Activated CD4-positive, CD25-positive, alpha-beta regulatory T cell treated with anti-CD3 and anti-CD28 coated beads, Interleukin-2, amount 50 U/mL, for 24 hours (primary cell): ENCODE results near the gene LRRC26.
A peak's percentile ranks its signal among the peaks of the same experiment; 100 is the strongest.
"Not testable (repeated sequence)": the region's sequence is repeated elsewhere in the genome, so short reads cannot be mapped to it uniquely, and the experiment has no call there.

Source experiments
- ATAC-seq, 2 donors: fragments of 150-1000 bp; cut with Tn5 transposase; one replicate each; pipeline ENCODE4 v1.10.0; 2021; ENCODE audit warnings: mild to moderate bottlenecking in 1 of 2, moderate library complexity in 1 of 2

Gene LRRC26

DNA sequence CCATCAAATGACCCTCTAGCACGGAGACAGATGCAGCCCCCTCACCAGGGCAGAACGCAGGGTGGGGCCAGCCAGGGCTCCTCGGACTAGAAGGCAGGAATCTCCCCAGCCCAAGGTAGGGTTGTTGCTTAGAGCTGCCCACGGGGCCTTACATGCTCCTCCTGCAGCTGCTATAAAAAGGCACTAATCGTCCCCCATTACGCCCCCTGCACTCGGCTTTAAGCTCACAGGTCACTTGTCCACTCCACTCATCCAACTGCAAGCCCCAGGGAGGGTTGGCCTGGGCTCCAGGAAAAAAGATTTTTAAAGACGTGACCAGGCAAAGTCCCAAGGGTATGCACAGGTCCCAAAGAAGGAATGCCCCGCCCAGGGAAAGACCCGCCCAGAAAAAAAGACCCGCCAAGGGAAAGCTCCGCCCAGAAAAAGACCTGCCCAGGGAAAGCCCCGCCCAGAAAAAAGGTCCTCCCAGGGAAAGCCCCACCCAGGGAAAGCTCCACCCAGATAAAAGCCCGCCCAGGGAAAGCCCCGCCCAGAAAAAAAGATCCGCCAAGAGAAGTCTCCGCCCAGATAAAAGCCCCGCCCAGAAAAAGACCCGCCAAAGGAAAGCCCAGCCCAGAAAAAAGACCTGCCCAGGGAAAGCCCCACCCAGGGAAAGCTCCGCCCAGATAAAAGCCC is 19.8 kb downstream of the LRRC26 start:
- no peak for ATAC-seq

DNA sequence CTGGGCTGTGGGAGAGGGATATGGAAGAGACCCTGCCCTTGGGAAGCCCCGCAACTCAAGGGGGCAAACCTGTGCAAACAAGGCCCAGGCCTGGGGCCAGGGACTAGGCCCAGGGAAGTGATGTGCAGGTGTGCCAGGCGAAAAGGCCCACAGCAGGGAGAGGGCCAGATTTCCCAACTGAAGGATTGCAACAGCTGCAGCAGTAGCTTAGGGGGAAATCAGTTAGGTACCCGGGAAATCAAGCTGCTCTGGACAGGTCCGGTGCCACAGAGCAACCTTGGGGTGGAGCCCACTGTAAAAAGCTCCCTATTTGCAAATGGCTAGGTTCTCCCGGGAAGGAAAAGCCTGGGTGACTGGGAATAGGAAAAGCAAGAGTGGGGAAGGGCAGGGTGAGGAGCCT is 20.5 kb downstream of the LRRC26 start:
- ATAC-seq, result no peak

DNA sequence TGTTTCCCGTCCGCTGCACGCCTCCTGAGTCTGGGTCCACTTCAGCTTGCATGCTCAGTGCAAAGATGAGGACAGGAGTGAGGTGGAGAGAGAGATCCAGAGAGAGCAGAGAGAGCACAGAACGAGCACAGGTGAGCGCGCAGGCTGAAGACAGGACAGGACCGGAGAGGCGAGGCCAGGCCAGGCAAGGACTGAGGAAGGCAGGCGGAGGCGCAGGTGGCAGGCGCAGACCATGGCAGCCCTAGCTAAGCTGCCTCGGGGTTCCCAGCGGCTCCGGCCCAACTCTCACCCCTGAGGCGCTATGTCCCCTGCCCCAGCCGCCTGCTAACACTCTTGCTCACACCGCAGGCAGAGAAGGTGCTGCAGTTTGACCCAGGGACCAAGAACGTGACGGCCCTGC is 21.2 kb downstream of the LRRC26 start:
- no peak for ATAC-seq

DNA sequence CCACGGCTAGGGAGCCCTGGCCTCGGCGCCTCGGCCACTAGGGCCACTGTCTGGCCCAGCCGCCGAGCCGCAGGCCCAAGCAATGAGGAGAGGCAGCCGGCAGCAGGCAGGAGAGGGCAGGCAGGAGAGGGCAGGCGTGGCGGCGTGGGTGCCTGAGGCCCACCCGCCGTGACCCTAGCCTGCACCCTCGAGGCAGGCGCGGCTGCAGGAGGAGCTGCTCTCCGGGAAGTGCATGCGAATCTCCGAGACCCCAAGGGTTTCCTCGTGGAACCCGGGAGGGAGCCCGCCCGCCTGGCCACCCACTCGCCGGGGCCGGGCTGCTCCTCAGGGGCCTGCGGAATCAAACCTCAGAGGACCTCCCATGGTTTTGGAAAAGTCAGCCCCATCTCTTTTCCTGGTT is 21.6 kb downstream of the LRRC26 start:
- no peak for ATAC-seq

DNA sequence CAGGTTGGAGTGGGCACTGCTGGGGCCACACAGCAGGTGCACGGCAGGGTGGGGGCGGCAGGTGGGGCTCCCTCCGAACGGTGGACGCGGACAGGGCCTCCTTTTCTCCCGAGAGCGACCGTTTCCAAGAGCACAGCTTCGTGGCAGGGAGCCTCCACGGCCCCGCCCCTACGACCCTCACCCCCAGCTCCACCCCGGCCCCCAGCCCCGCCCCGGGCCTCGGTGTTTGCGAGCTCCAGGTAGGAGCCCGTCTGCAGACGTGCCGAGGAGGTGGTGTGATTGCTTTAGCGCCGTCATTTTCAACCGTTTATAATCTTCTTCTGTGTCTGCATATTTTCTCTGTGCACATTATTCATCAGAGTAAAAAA is 22.1 kb downstream of the LRRC26 start:
- no peak for ATAC-seq

DNA sequence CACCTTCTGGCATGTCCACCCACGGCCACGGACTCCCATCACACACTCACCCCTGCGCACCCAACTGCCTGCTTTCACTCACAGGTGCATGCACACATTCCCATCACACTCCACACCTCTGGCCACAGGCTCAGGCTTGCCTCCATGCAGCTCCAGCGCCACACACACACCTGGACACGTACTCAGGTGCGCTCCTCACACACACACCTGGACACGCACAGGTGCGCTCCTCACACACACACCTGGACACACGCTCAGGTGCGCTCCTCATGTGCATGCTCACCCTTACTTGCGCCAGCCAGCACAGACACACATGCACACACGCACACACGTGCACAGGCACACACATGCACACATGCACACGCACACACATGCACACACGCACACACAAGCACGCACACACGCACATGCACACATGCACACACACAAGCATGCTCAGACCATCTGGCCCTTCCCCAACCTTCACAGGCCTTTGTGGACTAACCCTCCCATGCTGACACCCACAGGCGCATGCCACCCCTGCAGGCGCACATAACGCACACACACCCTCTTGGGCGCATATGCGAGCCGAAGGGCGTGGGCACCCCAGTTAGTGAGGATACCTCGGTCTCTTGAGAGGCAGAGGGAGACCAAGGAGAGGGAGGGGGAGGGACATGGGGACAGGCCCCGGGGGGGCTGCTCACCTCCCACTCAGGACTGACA is 22.6 kb downstream of the LRRC26 start:
- ATAC-seq, result no peak

DNA sequence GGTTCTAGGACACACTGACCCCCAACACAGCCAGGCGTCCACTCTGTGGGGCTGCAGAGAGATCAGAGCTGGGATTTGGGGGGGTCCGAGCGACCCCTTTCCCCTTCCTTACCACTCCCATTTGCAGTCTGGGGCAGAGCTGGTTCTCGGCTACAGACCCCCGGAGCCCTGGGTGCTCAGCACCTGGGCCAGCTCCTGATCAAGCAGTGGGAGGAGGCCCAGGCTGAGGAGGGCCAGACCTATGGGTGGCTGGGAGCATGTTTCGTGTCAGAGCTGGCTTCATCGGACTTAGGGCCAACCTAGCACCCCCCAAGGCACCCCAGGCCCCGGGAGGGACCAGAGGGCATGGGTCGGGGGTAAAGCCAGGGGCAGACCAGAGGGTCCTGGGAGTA is 23.3 kb downstream of the LRRC26 start:
- ATAC-seq, result no peak

DNA sequence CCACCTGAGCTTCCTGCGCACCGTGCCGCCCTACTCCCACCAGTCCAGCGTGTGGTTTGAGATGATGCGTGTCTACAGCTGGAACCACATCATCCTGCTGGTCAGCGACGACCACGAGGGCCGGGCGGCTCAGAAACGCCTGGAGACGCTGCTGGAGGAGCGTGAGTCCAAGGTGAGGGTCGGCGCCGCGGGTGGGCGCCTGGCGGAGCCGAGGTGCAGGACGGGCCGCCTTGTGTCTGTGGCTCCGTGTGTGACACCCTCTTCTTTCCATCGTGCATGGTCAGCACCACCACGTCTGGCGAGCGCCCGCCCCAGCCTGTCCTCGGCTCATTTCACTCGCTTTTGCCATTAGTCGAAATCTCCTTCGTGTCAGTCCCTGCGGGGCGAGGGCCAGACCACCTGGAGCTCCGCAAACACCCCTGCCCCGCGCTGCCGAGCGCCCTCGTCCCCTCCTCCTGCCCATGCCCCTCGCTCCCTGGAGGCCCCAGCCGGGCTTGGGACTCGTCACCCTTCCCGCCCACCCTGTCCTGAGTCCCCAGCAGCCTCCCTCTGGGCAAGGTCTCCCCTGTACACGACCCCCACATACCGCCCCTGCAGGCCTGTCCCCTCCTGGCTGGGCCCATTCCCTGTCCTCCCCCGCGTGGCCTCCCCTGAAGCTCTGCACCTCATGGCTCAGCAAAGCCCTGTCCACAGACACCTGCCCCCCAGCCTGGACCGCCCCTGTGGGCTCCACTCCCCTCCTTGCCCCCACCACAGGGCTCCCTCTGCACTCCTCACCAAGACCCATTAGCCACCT is 23.9 kb downstream of the LRRC26 start:
- no peak for ATAC-seq

DNA sequence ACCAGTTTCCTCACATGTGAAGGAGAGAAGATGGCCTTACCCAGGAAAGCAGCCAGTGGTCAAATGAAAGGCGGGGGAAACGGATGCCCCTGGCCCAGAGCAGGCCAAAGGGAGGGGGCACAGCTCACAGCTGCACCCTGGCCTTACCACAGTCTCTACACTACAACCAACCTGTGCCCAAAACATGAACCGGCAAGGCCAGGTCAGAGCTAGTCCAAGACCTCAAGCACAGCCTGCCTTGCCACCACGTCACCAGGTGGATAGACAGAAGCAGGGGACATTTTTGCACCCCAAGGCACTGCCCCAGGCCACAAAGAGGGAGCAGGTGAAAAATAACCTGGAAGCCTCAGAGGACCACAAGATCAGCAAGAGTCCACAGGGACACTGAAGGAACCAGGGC is 26.4 kb downstream of the LRRC26 start:
- no peak for ATAC-seq

DNA sequence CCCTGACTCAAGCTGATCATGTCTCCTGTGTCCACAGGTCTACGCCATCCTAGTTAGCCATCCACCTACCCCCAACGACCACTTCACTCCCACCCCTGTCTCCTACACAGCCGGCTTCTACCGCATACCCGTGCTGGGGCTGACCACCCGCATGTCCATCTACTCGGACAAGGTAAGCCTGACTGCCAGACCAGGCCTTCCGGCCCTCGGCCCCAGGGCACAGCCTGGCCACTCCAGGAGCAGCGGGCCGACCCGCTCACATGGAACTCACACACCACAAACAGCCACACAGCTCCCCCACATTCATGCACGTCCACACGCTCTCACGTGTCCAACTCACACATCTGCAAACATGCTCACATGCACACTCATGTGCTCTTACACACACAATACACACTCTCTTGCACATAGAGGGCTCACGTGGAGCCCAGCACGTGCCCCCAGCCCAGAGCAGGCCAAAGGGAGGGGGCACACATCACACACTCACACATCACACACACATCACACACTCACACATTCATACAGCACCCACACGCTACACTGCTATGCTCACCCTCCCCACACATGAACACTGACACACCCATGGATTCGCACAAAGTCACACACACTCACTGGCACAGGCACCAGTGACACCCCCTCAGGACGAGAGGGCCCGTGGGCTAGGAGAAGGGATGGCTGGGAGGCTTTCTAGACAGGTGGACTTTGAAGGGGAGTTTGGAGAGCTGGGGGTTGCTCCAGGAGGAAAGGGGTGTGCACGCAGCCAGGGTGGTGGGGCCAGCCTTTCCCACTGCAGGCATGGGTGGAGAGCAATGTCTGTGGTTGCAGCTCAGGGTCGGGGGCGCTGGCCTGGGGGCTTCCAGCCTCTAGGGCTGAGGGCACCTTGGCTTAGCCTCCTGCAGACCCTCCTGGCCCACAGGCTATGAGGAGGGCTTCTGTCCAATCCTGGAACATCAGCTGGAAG is 27.6 kb downstream of the LRRC26 start:
- ATAC-seq, result no peak

DNA sequence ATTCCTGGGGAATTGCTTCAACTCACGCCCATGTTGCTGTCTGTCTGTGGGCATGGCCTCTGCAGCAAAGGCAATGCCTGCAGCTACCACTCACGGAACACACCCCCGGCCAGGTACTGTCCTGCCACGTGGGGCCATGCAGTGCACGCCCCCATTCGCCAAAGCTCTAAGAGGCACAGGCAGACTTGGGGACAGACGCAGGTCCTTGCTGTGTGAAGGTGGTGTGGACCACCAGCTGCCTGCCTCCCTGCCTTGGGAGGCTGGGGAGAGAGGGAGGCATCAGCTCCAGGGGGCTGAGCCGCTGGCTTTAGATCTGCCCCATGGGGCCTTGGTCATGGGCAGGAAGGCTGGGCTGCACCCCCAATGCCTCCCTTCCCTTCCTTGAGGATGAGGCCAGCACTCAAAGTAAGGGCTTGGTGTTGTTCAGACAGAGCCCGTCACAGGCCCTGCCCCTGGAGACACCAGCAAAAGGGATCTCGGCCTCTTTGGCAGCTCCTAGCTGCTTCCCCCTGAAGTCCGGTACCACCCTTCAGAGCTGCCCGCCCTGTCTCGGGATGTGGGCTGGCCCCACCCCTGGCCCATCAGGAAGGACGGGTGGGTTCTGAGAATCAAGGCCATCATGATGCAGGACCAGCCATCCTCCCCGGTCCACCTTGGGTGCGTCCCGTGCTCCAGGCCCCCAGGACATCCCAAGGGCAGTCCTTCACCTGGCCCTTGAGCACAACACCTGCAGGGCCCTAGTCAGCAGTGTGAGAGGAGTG is 28.6 kb downstream of the LRRC26 start:
- ATAC-seq, result no peak

DNA sequence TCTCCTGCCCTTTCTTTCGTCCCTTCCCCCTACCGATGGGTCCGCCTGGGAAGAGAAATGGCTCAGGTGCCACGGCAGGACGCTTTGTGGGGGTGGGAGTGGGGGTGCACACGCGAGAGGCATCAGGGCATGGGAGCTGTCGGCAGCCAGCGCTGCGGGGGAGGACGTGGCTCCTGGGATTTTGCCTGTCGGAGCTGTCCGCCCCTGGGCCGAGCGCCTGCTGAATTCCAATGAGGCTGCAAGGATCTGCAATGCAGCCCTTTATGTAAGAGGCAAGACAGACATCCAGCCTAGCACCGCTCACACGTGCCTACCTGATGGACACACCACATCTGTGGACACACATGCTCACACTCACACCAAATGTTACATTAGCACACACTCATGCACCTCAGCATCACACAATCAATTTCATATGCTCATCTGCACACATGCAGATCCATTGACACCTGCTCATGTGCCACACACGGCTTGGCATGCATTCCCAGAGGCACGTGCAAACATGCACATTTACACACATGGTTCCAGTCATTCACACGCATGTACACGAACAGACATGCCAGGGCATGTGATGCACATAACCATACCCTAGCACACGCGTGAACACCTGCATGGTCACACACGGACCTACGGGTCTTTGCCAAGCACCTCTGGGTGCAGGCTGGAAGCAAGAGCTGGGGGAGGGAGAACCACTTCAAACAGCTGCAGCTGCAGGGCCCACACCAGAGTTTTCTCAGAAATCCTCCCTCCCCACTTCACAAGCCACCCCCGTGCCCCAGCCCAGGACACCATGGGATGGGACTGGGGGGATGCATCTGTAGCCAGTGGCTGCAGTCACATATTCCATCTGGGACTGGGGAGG is 29.5 kb downstream of the LRRC26 start:
- ATAC-seq, result no peak

DNA sequence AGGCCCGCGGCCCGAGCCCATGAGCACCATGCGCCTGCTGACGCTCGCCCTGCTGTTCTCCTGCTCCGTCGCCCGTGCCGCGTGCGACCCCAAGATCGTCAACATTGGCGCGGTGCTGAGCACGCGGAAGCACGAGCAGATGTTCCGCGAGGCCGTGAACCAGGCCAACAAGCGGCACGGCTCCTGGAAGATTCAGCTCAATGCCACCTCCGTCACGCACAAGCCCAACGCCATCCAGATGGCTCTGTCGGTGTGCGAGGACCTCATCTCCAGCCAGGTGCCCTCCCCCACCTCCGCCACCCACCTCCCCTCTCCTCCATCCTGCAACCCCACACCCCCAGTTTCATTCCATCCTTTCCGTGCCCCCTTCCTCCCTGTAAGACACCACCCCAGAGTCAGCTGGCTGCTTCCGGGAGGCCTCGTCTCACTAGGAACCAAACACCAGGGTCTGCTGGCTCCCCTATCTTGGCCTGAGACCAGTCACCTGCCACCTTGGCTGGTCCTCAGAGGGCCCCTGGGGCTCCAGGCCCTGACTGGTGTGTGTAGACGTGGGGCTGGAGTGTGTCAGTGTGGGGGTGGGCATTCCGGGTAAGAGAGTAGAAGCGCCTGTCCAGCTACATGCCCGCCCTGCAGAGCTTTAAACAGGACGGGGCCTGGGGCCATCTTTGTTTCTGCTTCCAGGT is 30.2 kb downstream of the LRRC26 start:
- no peak for ATAC-seq

DNA sequence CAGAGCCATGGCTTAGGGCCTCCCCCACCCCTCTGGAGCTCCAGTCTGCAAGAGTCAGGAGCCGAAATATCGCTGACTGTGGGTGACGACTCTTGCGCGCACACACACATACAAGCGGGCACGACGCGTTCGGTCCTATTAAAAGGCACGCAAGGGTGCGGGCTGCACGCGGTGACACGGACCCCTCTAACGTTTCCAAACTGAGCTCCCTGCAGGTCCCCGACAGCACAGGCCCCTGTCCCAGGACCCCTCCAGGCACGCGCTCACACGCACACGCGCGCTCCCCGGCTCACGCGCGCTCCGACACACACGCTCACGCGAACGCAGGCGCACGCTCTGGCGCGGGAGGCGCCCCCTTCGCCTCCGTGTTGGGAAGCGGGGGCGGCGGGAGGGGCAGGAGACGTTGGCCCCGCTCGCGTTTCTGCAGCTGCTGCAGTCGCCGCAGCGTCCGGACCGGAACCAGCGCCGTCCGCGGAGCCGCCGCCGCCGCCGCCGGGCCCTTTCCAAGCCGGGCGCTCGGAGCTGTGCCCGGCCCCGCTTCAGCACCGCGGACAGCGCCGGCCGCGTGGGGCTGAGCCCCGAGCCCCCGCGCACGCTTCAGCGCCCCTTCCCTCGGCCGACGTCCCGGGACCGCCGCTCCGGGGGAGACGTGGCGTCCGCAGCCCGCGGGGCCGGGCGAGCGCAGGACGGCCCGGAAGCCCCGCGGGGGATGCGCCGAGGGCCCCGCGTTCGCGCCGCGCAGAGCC is 31.0 kb downstream of the LRRC26 start, which contains the start of gene GRIN1:
TSS of gene GRIN1 (plus strand) at position 433 of the 746 bp plus-strand sequence. CDS start 333 bp downstream, outside the sequence.
- ATAC-seq, result peak; percentile 44 to 46

DNA sequence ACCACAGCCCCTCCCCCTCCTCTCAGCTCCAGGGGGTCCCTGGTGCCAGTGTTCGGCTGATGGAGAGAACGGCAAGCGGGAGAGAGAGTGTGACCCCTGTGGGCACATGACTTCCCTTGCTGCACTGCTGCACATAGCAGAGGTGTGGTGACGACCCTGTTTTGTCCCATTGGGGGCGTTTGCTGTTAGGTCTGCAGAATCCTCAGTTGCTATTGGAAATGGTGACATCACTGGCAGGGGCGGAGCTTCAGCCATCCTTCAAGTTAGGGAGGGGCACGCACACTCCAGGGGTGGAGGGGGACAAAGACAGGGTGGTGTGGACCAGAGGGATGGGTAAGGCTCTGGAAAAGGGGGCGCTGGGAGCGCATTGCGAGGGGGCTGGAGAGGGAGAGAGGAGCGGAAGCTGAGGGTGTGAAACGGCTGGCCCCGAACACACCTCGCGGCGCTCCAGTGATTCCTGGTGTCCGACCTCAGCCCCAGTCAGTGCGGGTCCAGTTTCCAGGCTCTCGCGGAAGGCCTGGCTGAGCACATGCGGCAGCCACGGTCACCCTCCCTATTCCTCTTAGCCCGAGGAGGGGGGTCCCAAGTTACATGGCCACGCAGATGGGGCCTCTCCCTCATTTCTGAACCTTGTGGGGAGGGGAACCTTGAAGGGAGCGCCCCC is 31.7 kb downstream of the LRRC26 start:
- no peak for ATAC-seq

DNA sequence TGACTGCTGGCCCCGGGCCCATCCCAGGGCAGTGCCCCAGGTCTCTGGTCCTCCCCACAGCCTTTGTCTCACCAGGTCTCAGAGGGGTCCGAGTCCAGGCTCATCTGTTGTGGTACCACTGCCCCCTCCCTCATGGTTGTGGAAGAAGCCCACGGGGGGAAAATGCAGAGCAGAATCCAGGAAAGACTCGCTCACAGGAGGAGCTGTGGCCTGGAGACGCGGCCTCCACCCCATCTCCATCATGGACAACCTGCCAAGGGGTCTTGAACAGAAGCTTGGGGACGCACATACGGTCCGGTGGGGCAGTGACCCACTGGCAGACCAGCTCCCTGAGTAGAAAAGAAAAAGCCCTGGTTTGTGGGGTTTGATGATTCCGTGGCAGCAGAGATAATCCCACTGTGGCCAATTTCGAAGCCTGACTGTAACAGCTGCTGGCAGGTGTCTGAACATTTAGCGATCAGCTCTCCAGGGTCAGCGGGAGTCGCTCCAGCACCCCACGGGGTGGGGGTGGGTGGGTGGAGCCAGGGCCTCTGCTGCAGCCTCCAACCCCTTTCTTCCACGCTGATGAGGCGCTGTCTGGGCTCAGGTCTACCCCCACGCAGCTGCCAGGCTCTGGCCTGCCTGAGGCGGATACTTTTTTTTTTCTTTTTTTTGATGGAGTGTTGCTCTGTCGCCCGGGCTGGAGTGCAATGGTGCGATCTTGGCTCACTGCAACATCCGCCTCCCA is 32.8 kb downstream of the LRRC26 start:
- no peak for ATAC-seq

DNA sequence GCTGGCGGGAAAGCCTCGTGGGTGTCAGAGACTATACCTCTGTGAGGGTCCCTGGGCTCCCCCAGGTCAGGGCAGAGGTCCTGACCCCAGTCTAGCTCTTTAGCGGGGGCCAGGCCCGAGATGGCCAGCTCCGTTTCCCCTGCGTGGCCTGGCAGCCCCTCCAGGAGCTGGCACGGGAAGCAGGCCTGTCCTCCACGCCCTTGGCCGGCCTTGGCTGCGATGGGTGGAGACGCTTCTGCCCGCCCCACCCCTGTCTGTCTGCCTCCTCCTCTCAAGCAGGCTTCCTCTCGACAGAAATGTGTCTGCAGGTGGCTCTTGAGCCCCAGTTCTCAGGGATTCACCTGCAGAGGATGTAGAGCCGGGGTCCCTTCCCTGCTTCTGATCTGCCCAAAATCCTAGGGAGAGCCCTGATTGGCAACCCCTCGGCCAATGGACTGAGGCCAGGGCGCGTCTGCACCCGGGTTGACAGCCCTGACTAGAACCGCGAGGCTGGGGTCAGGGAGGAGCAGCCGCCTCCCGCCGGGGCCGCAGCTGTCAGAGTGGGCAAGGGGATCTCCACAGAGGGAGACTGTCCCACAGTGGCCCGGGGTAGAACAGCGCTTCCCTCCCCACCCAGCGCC is 33.5 kb downstream of the LRRC26 start:
- ATAC-seq, result no peak

DNA sequence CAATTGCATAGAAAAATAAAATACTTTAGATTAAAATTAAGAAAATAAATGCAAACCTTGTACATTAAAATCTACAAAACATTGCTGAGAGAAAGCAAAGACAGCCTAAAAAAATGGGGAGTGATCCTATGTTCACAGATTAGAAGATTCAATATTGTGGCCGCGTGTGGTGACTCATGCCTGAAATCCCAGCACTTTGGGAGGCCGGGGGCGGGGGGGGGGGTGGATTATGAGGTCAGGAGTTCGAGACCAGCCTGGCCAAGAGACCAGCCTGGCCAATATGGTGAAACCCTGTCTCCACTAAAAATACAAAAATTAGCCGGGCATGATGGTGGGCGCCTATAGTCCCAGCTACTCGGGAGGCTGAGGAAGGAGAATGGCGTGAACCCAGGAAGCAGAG is 34.7 kb downstream of the LRRC26 start:
- not testable (repeated sequence) for ATAC-seq
